IMR-90 (cell line): ENCODE results near the gene ITPK1. TPM values are rescaled to one million over a fixed set of nuclear protein-coding genes. Genes with fewer than 3 reads are reported as not detected.

Experiments used
- ATAC-seq: fragments of 200-7000 bp; cut with Tn5 transposase; 2 replicates; pipeline ENCODE4 v1.9.1; 2020; ENCODE audit warnings: low read depth, mild to moderate bottlenecking, moderate library complexity
- BruUV-seq: library from RNA; stranded (reverse); fragments of 400-500 nt; replicated peaks from 2 replicates; lab custom pipeline; 2021; lab: Mats Ljungman, UMichigan
- CTCF ChIA-PET: fragments of 300-600 bp; formaldehyde crosslinking; extraction: SDS; loops from one replicate; lab custom pipeline; 2021; ENCODE audit warnings: antibody characterized with exemption; lab: Yijun Ruan, JAX
- POLR2A ChIA-PET: fragments of 300-600 bp; sonication (Branson Sonifier 250); formaldehyde crosslinking; loops from one replicate; lab custom pipeline; 2022; ENCODE audit warnings: antibody characterized with exemption; ENCODE audit not compliant: unreplicated experiment; lab: Charles Lee
- DNase-seq: peaks from one replicate; pipeline ENCODE4 v3.0.0; 2013
- H2AFZ ChIP-seq: replicated peaks from 2 replicates; pipeline ENCODE3; 2013; ENCODE audit warnings: low read length, mild to moderate bottlenecking; ENCODE audit not compliant: poor library complexity
- H2AK5ac ChIP-seq: 2 replicates; pipeline ENCODE4 v1.6.1; 2013; ENCODE audit warnings: low read depth, low read length, inconsistent platforms
- H2AK9ac ChIP-seq: replicated peaks from 2 replicates; pipeline ENCODE3; 2013; ENCODE audit warnings: mild to moderate bottlenecking, low read depth, low read length, moderate library complexity; ENCODE audit not compliant: poor library complexity
- H2BK120ac ChIP-seq: 2 replicates; pipeline ENCODE4 v1.6.1; 2013; ENCODE audit warnings: low read depth, low read length, inconsistent platforms
- H2BK15ac ChIP-seq: 3 replicates; pipeline ENCODE4 v1.6.1; 2013; ENCODE audit warnings: low read depth, low read length, inconsistent platforms
- H2BK20ac ChIP-seq: 2 replicates; pipeline ENCODE4 v1.6.1; 2013; ENCODE audit warnings: low read depth, mild to moderate bottlenecking, inconsistent platforms, low read length, moderate library complexity
- H2BK5ac ChIP-seq: 2 replicates; pipeline ENCODE4 v1.6.1; 2013; ENCODE audit warnings: mild to moderate bottlenecking, low read depth, low read length, inconsistent platforms; ENCODE audit not compliant: poor library complexity, severe bottlenecking
- H3K14ac ChIP-seq: replicated peaks from 2 replicates; pipeline ENCODE4 v1.6.1; 2013; ENCODE audit warnings: low read depth, low read length, inconsistent platforms
- H3K18ac ChIP-seq: 2 replicates; pipeline ENCODE4 v1.6.1; 2013; ENCODE audit warnings: low read depth, low read length, control low read depth
- H3K23ac ChIP-seq: 2 replicates; pipeline ENCODE4 v1.6.1; 2013; ENCODE audit warnings: low read depth, low read length, inconsistent platforms
- H3K27ac ChIP-seq: 2 replicates; pipeline ENCODE4 v1.5.1; 2013; ENCODE audit warnings: mild to moderate bottlenecking, control low read depth, low read length; ENCODE audit not compliant: insufficient read depth
- H3K27me3 ChIP-seq: 2 replicates; pipeline ENCODE4 v1.6.1; 2013; ENCODE audit warnings: low read length; ENCODE audit not compliant: control insufficient read depth, insufficient read depth
- H3K36me3 ChIP-seq: 2 replicates; pipeline ENCODE4 v1.6.1; 2013; ENCODE audit warnings: low read length, mixed read lengths; ENCODE audit not compliant: control insufficient read depth, insufficient read depth
- H3K4ac ChIP-seq: 2 replicates; pipeline ENCODE4 v1.6.1; 2013; ENCODE audit warnings: low read depth, low read length, inconsistent platforms
- H3K4me1 ChIP-seq: 2 replicates; pipeline ENCODE4 v1.6.1; 2013; ENCODE audit warnings: low read length, mixed read lengths; ENCODE audit not compliant: control insufficient read depth, insufficient read depth
- H3K4me2 ChIP-seq: 2 replicates; pipeline ENCODE4 v1.6.1; 2013; ENCODE audit warnings: low read depth, mild to moderate bottlenecking, control low read depth, low read length, moderate library complexity
- H3K4me3 ChIP-seq: 2 replicates; pipeline ENCODE4 v1.5.1; 2013; ENCODE audit warnings: low read depth, mild to moderate bottlenecking, control low read depth, low read length, moderate library complexity; ENCODE audit not compliant: insufficient read depth
- H3K56ac ChIP-seq: 2 replicates; pipeline ENCODE4 v1.6.1; 2013; ENCODE audit warnings: low read length, inconsistent platforms; ENCODE audit not compliant: insufficient read depth; ENCODE audit errors: extremely low read depth
- H3K79me1 ChIP-seq, 2 experiments: 2 replicates each; pipeline ENCODE4 v1.6.1; 2013; ENCODE audit warnings: low read length in 2 of 2, inconsistent platforms in 1 of 2, low read depth in 1 of 2
- H3K9ac ChIP-seq: 2 replicates; pipeline ENCODE4 v1.6.1; 2013; ENCODE audit warnings: low read depth, low read length, control low read depth
- H3K9me1 ChIP-seq: 2 replicates; pipeline ENCODE4 v1.6.1; 2013; ENCODE audit warnings: low read length, inconsistent platforms; ENCODE audit not compliant: insufficient read depth
- H3K9me3 ChIP-seq: 2 replicates; pipeline ENCODE4 v1.6.1; 2013; ENCODE audit warnings: low read length; ENCODE audit not compliant: control insufficient read depth, insufficient read depth
- H4K20me1 ChIP-seq: 2 replicates; pipeline ENCODE4 v1.6.1; 2013; ENCODE audit warnings: low read length, inconsistent platforms; ENCODE audit not compliant: insufficient read depth
- H4K5ac ChIP-seq: 2 replicates; pipeline ENCODE4 v1.6.1; 2013; ENCODE audit warnings: mild to moderate bottlenecking, low read depth, low read length, control low read depth
- H4K8ac ChIP-seq, 2 experiments: 2 replicates each; pipeline ENCODE4 v1.6.1; 2013; ENCODE audit warnings: low read depth in 2 of 2, low read length in 2 of 2, control low read depth in 1 of 2, inconsistent platforms in 1 of 2
- H4K91ac ChIP-seq: 2 replicates; pipeline ENCODE4 v1.6.1; 2013; ENCODE audit warnings: low read depth, low read length, inconsistent platforms; ENCODE audit not compliant: insufficient read depth
- BHLHE40 ChIP-seq: fragments of 150-350 bp; IDR thresholded peaks from 2 replicates; pipeline ENCODE4 v1.6.1; 2016; ENCODE audit warnings: mild to moderate bottlenecking, low read depth, low read length
- CEBPB ChIP-seq: IDR thresholded peaks from 2 replicates; pipeline ENCODE4 v1.6.1; 2012; ENCODE audit warnings: low read depth, low read length, improper control_type of control experiment
- FOS ChIP-seq: fragments of 150-350 bp; IDR thresholded peaks from 2 replicates; pipeline ENCODE4 v1.6.1; 2016; ENCODE audit warnings: low read depth, low read length
- MAZ ChIP-seq: IDR thresholded peaks from 2 replicates; pipeline ENCODE4 v1.6.1; 2012; ENCODE audit warnings: low read depth, mild to moderate bottlenecking, low read length, improper control_type of control experiment, moderate library complexity, borderline replicate concordance
- MXI1 ChIP-seq: IDR thresholded peaks from 2 replicates; pipeline ENCODE4 v1.6.1; 2012; ENCODE audit warnings: low read depth, mild to moderate bottlenecking, low read length, moderate library complexity, borderline replicate concordance
- NFE2L2 ChIP-seq: fragments of 150-350 bp; IDR thresholded peaks from 2 replicates; pipeline ENCODE4 v1.6.1; 2016; ENCODE audit warnings: low read depth, mild to moderate bottlenecking, low read length
- RCOR1 ChIP-seq: IDR thresholded peaks from 2 replicates; pipeline ENCODE4 v1.6.1; 2012; ENCODE audit warnings: mild to moderate bottlenecking, low read length, improper control_type of control experiment; ENCODE audit not compliant: insufficient replicate concordance
- RFX5 ChIP-seq: IDR thresholded peaks from 2 replicates; pipeline ENCODE4 v1.8.0; 2012; ENCODE audit warnings: low read depth, mild to moderate bottlenecking, low read length, moderate library complexity
- WGBS, 2 experiments: methylation state at CpG; one replicate each; pipeline versions ENCODE4 v1.1.5 to v1.1.7; 2013; ENCODE audit warnings: missing lambda C conversion rate in 2 of 2; ENCODE audit not compliant: insufficient read length in 1 of 2; ENCODE audit errors: extremely low coverage in 2 of 2; 5-methylcytosine and 5-hydroxymethylcytosine counted together
- dilution Hi-C: fragments of 300-500 bp; cut with HindIII; formaldehyde crosslinking; loops from one replicate; pipeline ENCODE4 v1.14.3; 2018; ENCODE audit warnings: low sequenced_read_pairs; ENCODE audit not compliant: unreplicated experiment
- in situ Hi-C: fragments of 300-500 bp; cut with MboI; formaldehyde crosslinking; loops from 3 replicates; pipeline ENCODE4 v1.14.3; 2019; ENCODE audit warnings: low sequenced_read_pairs, inconsistent platforms, mixed read lengths
- intact Hi-C: fragments of 100-400 bp; cut with micrococcal nuclease; formaldehyde crosslinking; loops from 2 replicates; pipeline ENCODE4 v1.10.0; 2022
- polyA plus RNA-seq, 3 experiments: library from polyadenylated mRNA; depleted of rRNA; stranded (reverse); fragments of >200 nt; gene quantifications; 2 replicates each; pipeline ENCODE4 v1.2.3, GENCODE V29; 2012; ENCODE audit warnings: low replicate concordance in 1 of 3
- total RNA-seq: library from RNA; depleted of rRNA; stranded (reverse); fragments of >200 nt; gene quantifications from 2 replicates; pipeline ENCODE4 v1.2.3, GENCODE V29; 2012

The ITPK1 gene
- total and polyA plus RNA-seq, 2 of the 4 experiments (the other 2 are of a cell fraction): 21.7 to 26.9 TPM

- Histone ChIP-seq H2BK5ac (no peak overlapping the region), H3K4me3 (no peak overlapping the region), H4K91ac (no peak overlapping the region), H3K4me1 (no peaks in the 10 kb centered on the region), H2AK5ac (no peak overlapping the region), H3K14ac (no peak overlapping the region), H3K79me1 (no peaks in the 10 kb centered on the region), H2BK20ac (no peak overlapping the region), H3K36me3 (no peaks in the 10 kb centered on the region), H3K27ac (no peak overlapping the region), H3K27me3 (peaks cover 8% of the 10 kb centered on the region; the same call in 1 of the 2 replicates), H3K9me3 (no peaks in the 10 kb centered on the region), H3K18ac (no peak overlapping the region), H2AFZ (no peak overlapping the region), H3K4ac (no peak overlapping the region), H3K56ac (no peak overlapping the region), H4K5ac (no peak overlapping the region), H2BK15ac (no peak overlapping the region), H2BK120ac (no peak overlapping the region), H4K8ac (no peak overlapping the region), H3K9me1 (no peaks in the 10 kb centered on the region), H3K4me2 (no peak overlapping the region), H4K20me1 (no peaks in the 10 kb centered on the region), H3K23ac (no peak overlapping the region), H3K9ac (no peak overlapping the region), H2AK9ac (no peak overlapping the region)
- WGBS, 2 experiments: 67% methylated on average over 3 of the region's 7 CpGs; no CpG with 5 or more reads in 1 of the 2 experiments
- dilution Hi-C loops: no loop called here
- POLR2A ChIA-PET: no interaction called here
- BruUV-seq: no TSS peak
- CTCF ChIA-PET: no interaction called here
- DNase-seq (no peak), ATAC-seq (no peak)
- in situ Hi-C loops: no loop called here
- intact Hi-C loops: no loop called here
- TF ChIP-seq FOS (no peak), RFX5 (no peak), MXI1 (no peak), RCOR1 (no peak), CEBPB (no peak), MAZ (no peak), BHLHE40 (no peak), NFE2L2 (no peak)
These were observed 197.8 kb downstream of the ITPK1 start for GRCh38 chr14:92917956-92918355.
